ENCODE results near the gene RNF208.

- TF ChIP-seq, protein P1, sequence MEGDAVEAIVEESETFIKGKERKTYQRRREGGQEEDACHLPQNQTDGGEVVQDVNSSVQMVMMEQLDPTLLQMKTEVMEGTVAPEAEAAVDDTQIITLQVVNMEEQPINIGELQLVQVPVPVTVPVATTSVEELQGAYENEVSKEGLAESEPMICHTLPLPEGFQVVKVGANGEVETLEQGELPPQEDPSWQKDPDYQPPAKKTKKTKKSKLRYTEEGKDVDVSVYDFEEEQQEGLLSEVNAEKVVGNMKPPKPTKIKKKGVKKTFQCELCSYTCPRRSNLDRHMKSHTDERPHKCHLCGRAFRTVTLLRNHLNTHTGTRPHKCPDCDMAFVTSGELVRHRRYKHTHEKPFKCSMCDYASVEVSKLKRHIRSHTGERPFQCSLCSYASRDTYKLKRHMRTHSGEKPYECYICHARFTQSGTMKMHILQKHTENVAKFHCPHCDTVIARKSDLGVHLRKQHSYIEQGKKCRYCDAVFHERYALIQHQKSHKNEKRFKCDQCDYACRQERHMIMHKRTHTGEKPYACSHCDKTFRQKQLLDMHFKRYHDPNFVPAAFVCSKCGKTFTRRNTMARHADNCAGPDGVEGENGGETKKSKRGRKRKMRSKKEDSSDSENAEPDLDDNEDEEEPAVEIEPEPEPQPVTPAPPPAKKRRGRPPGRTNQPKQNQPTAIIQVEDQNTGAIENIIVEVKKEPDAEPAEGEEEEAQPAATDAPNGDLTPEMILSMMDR (IDR thresholded peaks at IDR 0.05), result no peak
- no peak for TF ChIP-seq POLR2A (IDR thresholded peaks at IDR 0.05; ENCODE audit: low read depth)
Measured at GRCh38 chr9:137247135-137247915, 25.3 kb upstream of the RNF208 start.

Measured in esophagus muscularis mucosa (tissue), 3 donors.